Measurements from ENCODE around the gene GRK3. TPM values are rescaled to one million over a fixed set of nuclear protein-coding genes. Genes with fewer than 3 reads are reported as not detected.
"Not testable (repeated sequence)": the region's sequence is repeated elsewhere in the genome, so short reads cannot be mapped to it uniquely, and the experiment has no call there.

Gene GRK3
- total RNA-seq, 1 donor from 2014 or later, result 6.3 TPM

- Histone ChIP-seq H3K36me3 (ENCODE audit: control insufficient read depth in 3 of 3, insufficient read depth in 3 of 3, low read length in 3 of 3) (no peaks in the 10 kb centered on the region), H3K4me3 (ENCODE audit: low read length in 3 of 3) (no peak overlapping the region), H3K4me1 (ENCODE audit: control insufficient read depth in 3 of 3, insufficient read depth in 3 of 3, low read length in 3 of 3) (peaks cover 6 to 17% (median 13%) of the 10 kb centered on the region in 3 donors), H3K27me3 (ENCODE audit: control insufficient read depth in 3 of 3, insufficient read depth in 3 of 3, low read length in 3 of 3) (no peaks in the 10 kb centered on the region), H3K9ac (ENCODE audit: low read depth in 1 of 3, low read length in 3 of 3) (no peak overlapping the region), H3K9me3 (ENCODE audit: control insufficient read depth in 3 of 3, low read length in 3 of 3) (no peaks in the 10 kb centered on the region), H3K27ac (ENCODE audit: low read depth, low read length) (no peak overlapping the region)
Observed at GRCh38 chr22:25698461-25698860, 134.0 kb downstream of the GRK3 start.

DNA sequence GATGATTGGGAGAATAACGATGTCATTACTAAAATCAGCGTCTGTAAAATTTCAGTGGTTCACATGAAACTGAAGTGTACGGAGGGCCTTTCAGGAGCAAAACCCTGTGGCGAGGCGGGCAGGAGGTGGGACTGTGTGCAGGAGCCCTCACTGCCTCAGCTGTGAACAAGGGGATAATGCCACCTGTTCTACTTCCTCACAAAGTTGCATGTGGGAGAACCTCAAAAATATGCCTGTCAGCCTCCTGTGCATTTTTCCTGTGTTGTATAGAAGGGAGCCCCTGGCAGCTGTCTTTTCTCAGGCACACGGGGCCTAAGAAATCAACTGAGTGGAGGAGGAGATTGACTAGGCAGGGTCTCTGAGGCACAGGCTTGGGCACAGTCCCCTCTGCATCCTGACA is 134.5 kb downstream of the GRK3 start:
- Histone ChIP-seq H3K4me3 (ENCODE audit: low read length in 3 of 3) (no peak overlapping the region), H3K9ac (ENCODE audit: low read depth in 1 of 3, low read length in 3 of 3) (no peak overlapping the region), H3K27ac (ENCODE audit: low read depth, low read length) (no peak overlapping the region), H3K4me1 (ENCODE audit: control insufficient read depth in 3 of 3, insufficient read depth in 3 of 3, low read length in 3 of 3) (peaks cover 6 to 15% (median 13%) of the 10 kb centered on the region in 3 donors), H3K9me3 (ENCODE audit: control insufficient read depth in 3 of 3, low read length in 3 of 3) (no peaks in the 10 kb centered on the region), H3K27me3 (ENCODE audit: control insufficient read depth in 3 of 3, insufficient read depth in 3 of 3, low read length in 3 of 3) (no peaks in the 10 kb centered on the region), H3K36me3 (ENCODE audit: control insufficient read depth in 3 of 3, insufficient read depth in 3 of 3, low read length in 3 of 3) (no peaks in the 10 kb centered on the region)

DNA sequence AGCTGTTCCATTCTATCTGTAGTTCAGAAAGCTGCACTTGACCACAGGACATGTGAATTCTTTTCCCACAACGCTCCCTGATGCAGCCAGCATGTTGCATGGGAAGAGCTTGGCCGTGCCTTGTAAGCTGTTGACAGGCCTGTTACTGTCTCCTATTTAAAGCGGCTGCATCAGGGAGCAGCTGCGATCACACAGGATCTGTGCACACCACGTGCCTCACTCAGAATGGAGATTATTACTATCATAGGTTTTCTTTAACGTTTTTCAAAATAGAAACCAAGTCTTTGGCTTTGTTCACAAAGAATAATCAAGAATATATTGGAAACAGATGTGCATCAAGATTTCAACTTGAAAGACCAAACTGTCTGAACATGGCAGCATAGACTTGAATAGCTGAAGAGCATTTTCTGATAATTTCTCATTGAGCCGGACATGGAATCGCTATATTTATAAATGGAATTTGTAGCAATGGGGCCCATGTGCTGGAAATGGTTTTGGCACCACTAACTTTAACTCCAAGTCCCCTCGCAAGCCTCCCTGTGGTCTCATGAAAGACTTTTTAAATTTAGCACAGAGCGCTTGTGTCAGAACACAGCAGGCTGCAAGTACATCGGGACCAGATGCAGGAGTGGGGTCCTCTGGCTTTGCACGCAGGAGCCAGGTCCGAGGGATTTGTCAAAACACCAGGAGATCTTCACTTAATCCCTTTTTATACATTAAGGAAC is 136.7 kb downstream of the GRK3 start:
- H3K4me1 ChIP-seq (ENCODE audit: control insufficient read depth in 3 of 3, insufficient read depth in 3 of 3, low read length in 3 of 3), result peaks cover 4 to 13% (median 8%) of the 10 kb centered on the region in 3 donors
- H3K9ac ChIP-seq (ENCODE audit: low read depth in 1 of 3, low read length in 3 of 3), result peak overlapping the region in 2 of 3 donors; percentile 22 to 25
- H3K4me3 ChIP-seq (ENCODE audit: low read length in 3 of 3), result no peak overlapping the region
- H3K27ac ChIP-seq (ENCODE audit: low read depth, low read length), result peak overlapping the region; percentile 56
- H3K9me3 ChIP-seq (ENCODE audit: control insufficient read depth in 3 of 3, low read length in 3 of 3), result no peaks in the 10 kb centered on the region
- no peaks in the 10 kb centered on the region for H3K36me3 ChIP-seq (ENCODE audit: control insufficient read depth in 3 of 3, insufficient read depth in 3 of 3, low read length in 3 of 3)
- no peaks in the 10 kb centered on the region for H3K27me3 ChIP-seq (ENCODE audit: control insufficient read depth in 3 of 3, insufficient read depth in 3 of 3, low read length in 3 of 3)

DNA sequence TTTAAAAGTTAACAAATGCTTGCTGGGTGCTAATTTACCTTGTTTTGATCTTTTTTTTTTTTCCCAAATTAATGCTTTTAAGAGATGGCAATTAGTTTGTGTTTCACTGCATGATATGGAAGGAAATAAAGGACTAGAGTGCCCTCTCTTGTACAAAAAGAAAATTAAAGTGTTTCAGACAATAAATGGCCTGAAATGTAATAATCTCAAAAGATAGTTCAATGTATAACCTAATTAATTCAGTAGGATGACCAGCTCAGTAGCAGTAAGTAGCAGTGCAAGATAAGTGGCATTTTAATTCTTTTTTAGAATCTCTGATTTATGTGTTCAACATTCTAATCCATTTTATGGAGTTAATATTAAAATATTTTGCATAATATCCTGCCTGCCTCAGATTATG is 137.6 kb downstream of the GRK3 start:
- H3K36me3 ChIP-seq (ENCODE audit: control insufficient read depth in 3 of 3, insufficient read depth in 3 of 3, low read length in 3 of 3), result no peaks in the 10 kb centered on the region
- no peak overlapping the region for H3K27ac ChIP-seq (ENCODE audit: low read depth, low read length)
- no peak overlapping the region for H3K4me3 ChIP-seq (ENCODE audit: low read length in 3 of 3)
- no peak overlapping the region for H3K9ac ChIP-seq (ENCODE audit: low read depth in 1 of 3, low read length in 3 of 3)
- H3K27me3 ChIP-seq (ENCODE audit: control insufficient read depth in 3 of 3, insufficient read depth in 3 of 3, low read length in 3 of 3), result no peaks in the 10 kb centered on the region
- H3K9me3 ChIP-seq (ENCODE audit: control insufficient read depth in 3 of 3, low read length in 3 of 3), result no peaks in the 10 kb centered on the region
- H3K4me1 ChIP-seq (ENCODE audit: control insufficient read depth in 3 of 3, insufficient read depth in 3 of 3, low read length in 3 of 3), result peaks cover 4 to 13% (median 8%) of the 10 kb centered on the region in 3 donors

DNA sequence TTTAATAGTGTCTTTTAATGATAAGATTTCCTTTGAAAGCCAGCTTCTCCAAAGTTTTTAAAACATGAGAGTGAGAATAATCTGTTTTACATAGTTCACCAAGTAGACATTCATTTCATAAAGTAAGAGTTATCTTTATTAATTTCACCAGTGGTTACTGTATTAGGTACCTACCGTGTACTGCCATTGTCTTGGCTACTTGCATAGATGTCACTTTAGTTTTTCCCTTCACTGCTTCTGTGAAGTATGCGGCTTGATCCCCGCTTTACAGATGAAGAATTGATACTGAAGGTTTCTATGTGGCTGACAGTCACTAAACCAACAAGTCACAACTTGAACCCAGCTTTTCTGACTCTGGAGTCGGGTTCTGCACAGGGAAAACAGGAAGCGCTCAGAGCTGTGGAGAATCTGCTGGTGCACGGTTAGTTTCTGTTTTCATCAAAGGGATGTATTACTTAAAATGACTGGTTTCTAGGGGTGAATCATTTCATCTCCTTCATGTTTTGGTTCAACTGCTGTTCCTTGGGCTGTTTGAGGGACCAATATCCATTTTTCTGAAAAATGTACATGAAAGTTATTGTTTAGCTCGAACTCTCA is 138.2 kb downstream of the GRK3 start:
- no peak overlapping the region for H3K9ac ChIP-seq (ENCODE audit: low read depth in 1 of 3, low read length in 3 of 3)
- no peaks in the 10 kb centered on the region for H3K27me3 ChIP-seq (ENCODE audit: control insufficient read depth in 3 of 3, insufficient read depth in 3 of 3, low read length in 3 of 3)
- no peak overlapping the region for H3K27ac ChIP-seq (ENCODE audit: low read depth, low read length)
- H3K4me3 ChIP-seq (ENCODE audit: low read length in 3 of 3), result no peak overlapping the region
- no peaks in the 10 kb centered on the region for H3K9me3 ChIP-seq (ENCODE audit: control insufficient read depth in 3 of 3, low read length in 3 of 3)
- H3K36me3 ChIP-seq (ENCODE audit: control insufficient read depth in 3 of 3, insufficient read depth in 3 of 3, low read length in 3 of 3), result no peaks in the 10 kb centered on the region
- peaks cover 4 to 13% (median 8%) of the 10 kb centered on the region in 3 donors for H3K4me1 ChIP-seq (ENCODE audit: control insufficient read depth in 3 of 3, insufficient read depth in 3 of 3, low read length in 3 of 3)

- no peak overlapping the region for H3K4me3 ChIP-seq (ENCODE audit: low read length in 3 of 3)
- H3K36me3 ChIP-seq (ENCODE audit: control insufficient read depth in 3 of 3, insufficient read depth in 3 of 3, low read length in 3 of 3), result no peaks in the 10 kb centered on the region
- no peaks in the 10 kb centered on the region for H3K27me3 ChIP-seq (ENCODE audit: control insufficient read depth in 3 of 3, insufficient read depth in 3 of 3, low read length in 3 of 3)
- no peaks in the 10 kb centered on the region for H3K9me3 ChIP-seq (ENCODE audit: control insufficient read depth in 3 of 3, low read length in 3 of 3)
- H3K9ac ChIP-seq (ENCODE audit: low read depth in 1 of 3, low read length in 3 of 3), result no peak overlapping the region
- peaks cover 4 to 13% (median 8%) of the 10 kb centered on the region in 3 donors for H3K4me1 ChIP-seq (ENCODE audit: control insufficient read depth in 3 of 3, insufficient read depth in 3 of 3, low read length in 3 of 3)
- H3K27ac ChIP-seq (ENCODE audit: low read depth, low read length), result no peak overlapping the region
Observed at GRCh38 chr22:25704701-25705100, 140.2 kb downstream of the GRK3 start.

DNA sequence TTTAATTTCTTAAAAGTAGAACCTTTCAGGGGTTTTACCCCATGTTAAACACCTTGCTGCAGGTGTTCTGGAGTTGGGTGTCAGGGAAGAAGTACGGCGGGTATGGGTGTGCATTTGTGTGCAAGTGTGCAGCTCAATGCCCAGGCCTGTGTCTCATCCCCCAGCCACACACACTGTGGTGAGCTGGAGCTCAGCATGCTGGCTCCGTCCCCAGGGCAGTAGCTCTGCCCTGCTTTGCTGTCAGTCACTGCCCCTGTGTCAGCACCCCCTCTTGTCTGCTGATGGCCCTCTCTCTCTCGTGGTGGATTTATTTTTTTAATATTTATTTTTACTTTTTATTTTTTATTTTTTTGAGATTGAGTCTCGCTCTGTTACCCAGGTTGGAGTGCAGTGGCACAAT is 141.7 kb downstream of the GRK3 start:
- H3K9me3 ChIP-seq (ENCODE audit: control insufficient read depth in 3 of 3, low read length in 3 of 3), result no peaks in the 10 kb centered on the region
- H3K4me3 ChIP-seq (ENCODE audit: low read length in 3 of 3), result no peak overlapping the region
- H3K9ac ChIP-seq (ENCODE audit: low read depth in 1 of 3, low read length in 3 of 3), result no peak overlapping the region
- peaks cover 0 to 2% (median 0%) of the 10 kb centered on the region in 3 donors for H3K36me3 ChIP-seq (ENCODE audit: control insufficient read depth in 3 of 3, insufficient read depth in 3 of 3, low read length in 3 of 3)
- H3K27me3 ChIP-seq (ENCODE audit: control insufficient read depth in 3 of 3, insufficient read depth in 3 of 3, low read length in 3 of 3), result no peaks in the 10 kb centered on the region
- H3K27ac ChIP-seq (ENCODE audit: low read depth, low read length), result no peak overlapping the region
- peaks cover 4 to 8% (median 4%) of the 10 kb centered on the region in 3 donors for H3K4me1 ChIP-seq (ENCODE audit: control insufficient read depth in 3 of 3, insufficient read depth in 3 of 3, low read length in 3 of 3)

DNA sequence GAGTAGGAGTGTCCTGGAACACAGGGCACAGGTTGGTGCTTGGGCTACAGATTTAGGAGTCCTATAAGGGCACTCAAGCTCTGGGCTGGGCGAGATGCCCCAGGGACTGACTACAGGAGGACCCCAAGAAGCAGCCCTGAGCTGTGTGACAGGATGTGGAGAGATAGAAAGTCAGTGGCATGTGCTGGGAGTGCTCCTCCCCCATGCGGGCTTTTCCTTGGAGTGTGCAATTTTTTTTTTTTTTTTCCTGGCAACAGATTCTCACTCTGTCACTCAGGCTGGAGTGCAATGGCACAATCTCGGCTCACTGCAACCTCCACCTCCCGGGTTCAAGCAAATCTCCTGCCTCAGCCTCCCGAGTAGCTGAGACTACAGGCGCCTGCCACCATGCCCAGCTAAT is 144.0 kb downstream of the GRK3 start:
- H3K9me3 ChIP-seq (ENCODE audit: control insufficient read depth in 3 of 3, low read length in 3 of 3); H3K27ac ChIP-seq (ENCODE audit: low read depth, low read length); H3K4me1 ChIP-seq (ENCODE audit: control insufficient read depth in 3 of 3, insufficient read depth in 3 of 3, low read length in 3 of 3); H3K27me3 ChIP-seq (ENCODE audit: control insufficient read depth in 3 of 3, insufficient read depth in 3 of 3, low read length in 3 of 3); H3K36me3 ChIP-seq (ENCODE audit: control insufficient read depth in 3 of 3, insufficient read depth in 3 of 3, low read length in 3 of 3); H3K9ac ChIP-seq (ENCODE audit: low read depth in 1 of 3, low read length in 3 of 3); H3K4me3 ChIP-seq (ENCODE audit: low read length in 3 of 3): not testable (repeated sequence)

- Histone ChIP-seq H3K4me3 (ENCODE audit: low read length in 3 of 3) (no peak overlapping the region), H3K27me3 (ENCODE audit: control insufficient read depth in 3 of 3, insufficient read depth in 3 of 3, low read length in 3 of 3) (no peaks in the 10 kb centered on the region), H3K36me3 (ENCODE audit: control insufficient read depth in 3 of 3, insufficient read depth in 3 of 3, low read length in 3 of 3) (peaks cover 0 to 2% (median 0%) of the 10 kb centered on the region in 3 donors), H3K27ac (ENCODE audit: low read depth, low read length) (no peak overlapping the region), H3K9ac (ENCODE audit: low read depth in 1 of 3, low read length in 3 of 3) (no peak overlapping the region), H3K4me1 (ENCODE audit: control insufficient read depth in 3 of 3, insufficient read depth in 3 of 3, low read length in 3 of 3) (peaks cover 0 to 8% (median 2%) of the 10 kb centered on the region in 3 donors), H3K9me3 (ENCODE audit: control insufficient read depth in 3 of 3, low read length in 3 of 3) (no peaks in the 10 kb centered on the region)
Observed at GRCh38 chr22:25709758-25710157, 145.3 kb downstream of the GRK3 start.

DNA sequence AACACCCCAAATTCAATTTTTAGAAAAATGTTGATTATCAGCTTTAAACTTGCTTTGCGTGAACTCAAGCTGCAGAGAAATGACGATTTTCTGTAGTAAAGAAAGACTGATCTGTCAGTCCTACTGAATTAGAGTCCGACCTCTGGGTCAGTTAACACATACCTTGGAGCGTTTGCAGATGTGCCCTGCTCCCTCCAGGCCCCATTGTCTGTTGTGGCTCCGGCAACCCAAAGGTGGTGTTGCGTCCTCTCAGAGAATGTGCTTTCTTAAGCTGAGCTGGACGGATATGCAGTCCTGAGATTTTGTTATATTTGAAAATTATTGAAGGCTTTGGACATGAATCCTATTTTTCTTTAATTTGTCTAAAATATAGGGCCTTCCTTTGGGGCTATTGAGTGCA is 146.0 kb downstream of the GRK3 start:
- Histone ChIP-seq H3K36me3 (ENCODE audit: control insufficient read depth in 3 of 3, insufficient read depth in 3 of 3, low read length in 3 of 3) (peaks cover 0 to 2% (median 0%) of the 10 kb centered on the region in 3 donors), H3K27ac (ENCODE audit: low read depth, low read length) (no peak overlapping the region), H3K4me3 (ENCODE audit: low read length in 3 of 3) (no peak overlapping the region), H3K4me1 (ENCODE audit: control insufficient read depth in 3 of 3, insufficient read depth in 3 of 3, low read length in 3 of 3) (peaks cover 0 to 9% (median 3%) of the 10 kb centered on the region in 3 donors), H3K27me3 (ENCODE audit: control insufficient read depth in 3 of 3, insufficient read depth in 3 of 3, low read length in 3 of 3) (no peaks in the 10 kb centered on the region), H3K9me3 (ENCODE audit: control insufficient read depth in 3 of 3, low read length in 3 of 3) (no peaks in the 10 kb centered on the region), H3K9ac (ENCODE audit: low read depth in 1 of 3, low read length in 3 of 3) (no peak overlapping the region)
